ENCODE measurements around the gene SIGLEC7.

Gene SIGLEC7

GRCh38 chr19:51107406-51108065 is 34.6 kb upstream of the SIGLEC7 start:
- TF ChIP-seq, protein P1, sequence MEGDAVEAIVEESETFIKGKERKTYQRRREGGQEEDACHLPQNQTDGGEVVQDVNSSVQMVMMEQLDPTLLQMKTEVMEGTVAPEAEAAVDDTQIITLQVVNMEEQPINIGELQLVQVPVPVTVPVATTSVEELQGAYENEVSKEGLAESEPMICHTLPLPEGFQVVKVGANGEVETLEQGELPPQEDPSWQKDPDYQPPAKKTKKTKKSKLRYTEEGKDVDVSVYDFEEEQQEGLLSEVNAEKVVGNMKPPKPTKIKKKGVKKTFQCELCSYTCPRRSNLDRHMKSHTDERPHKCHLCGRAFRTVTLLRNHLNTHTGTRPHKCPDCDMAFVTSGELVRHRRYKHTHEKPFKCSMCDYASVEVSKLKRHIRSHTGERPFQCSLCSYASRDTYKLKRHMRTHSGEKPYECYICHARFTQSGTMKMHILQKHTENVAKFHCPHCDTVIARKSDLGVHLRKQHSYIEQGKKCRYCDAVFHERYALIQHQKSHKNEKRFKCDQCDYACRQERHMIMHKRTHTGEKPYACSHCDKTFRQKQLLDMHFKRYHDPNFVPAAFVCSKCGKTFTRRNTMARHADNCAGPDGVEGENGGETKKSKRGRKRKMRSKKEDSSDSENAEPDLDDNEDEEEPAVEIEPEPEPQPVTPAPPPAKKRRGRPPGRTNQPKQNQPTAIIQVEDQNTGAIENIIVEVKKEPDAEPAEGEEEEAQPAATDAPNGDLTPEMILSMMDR (IDR thresholded peaks at IDR 0.05; ENCODE audit: low read depth, low read length): no peak
- DNase-seq (ENCODE audit: extremely low read depth, low read depth): no peak

DNA sequence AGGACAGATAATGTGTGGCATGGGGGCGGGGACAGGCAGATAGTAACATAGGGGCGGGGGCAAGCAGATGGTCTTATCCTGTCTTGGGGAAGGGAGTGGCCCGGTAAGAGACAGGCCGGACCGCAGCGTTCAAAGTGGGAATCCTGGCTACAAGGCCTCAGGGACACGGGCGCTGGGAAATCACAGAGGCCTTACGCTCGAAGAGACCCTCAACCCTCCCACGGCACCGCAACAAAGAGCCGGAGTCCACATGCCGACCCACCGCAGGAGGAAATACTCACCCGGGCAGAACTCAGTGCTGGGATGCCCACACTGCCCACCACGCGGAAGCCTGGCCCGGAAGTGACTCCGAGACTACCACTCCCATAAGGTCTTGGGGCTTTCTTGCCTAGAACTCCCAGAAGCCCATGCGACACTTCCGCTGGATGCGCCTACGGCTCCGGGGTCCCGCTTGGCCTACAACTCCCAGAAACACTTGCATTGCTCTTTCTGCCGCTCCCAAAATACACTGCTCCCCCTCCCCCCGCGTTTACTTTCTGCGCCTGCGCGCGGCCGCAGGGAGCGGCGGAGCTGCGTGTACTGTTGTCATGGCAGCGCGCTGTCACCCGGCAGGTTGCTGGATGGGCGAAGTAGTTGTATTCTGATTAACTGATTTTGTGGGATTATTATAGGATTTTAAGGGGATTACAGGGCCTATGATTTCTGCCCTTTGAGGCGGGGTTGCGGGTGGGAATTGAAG is 33.9 kb upstream of the SIGLEC7 start, which contains the start of gene CTU1:
TSS of gene CTU1 (minus strand) at position 344 of the 739 bp plus-strand sequence. CDS start 3,840 bp downstream, outside the sequence.
- DNase-seq (ENCODE audit: extremely low read depth, low read depth): peak; percentile 98
- TF ChIP-seq, protein P1 (IDR thresholded peaks at IDR 0.05; ENCODE audit: low read depth, low read length): no peak

DNA sequence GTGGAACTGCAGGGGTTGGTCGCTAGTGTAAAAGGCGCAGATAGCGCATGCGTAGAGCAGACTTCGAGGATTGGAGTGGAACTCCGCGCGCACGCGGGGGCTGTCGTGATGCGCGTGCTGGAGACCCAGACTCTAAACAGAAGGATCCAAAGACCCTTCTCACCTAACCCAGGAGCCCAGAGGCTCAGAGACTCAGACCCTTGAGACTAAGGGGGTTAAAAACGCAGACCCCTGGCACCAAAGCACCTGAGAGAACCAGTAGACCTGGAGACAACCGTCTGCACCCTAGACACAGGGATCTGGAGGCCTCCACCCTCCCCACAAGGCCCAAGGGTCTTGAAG is 33.3 kb upstream of the SIGLEC7 start:
- TF ChIP-seq, protein P1 (IDR thresholded peaks at IDR 0.05; ENCODE audit: low read depth, low read length): no peak
- DNase-seq (ENCODE audit: extremely low read depth, low read depth): no peak

DNA sequence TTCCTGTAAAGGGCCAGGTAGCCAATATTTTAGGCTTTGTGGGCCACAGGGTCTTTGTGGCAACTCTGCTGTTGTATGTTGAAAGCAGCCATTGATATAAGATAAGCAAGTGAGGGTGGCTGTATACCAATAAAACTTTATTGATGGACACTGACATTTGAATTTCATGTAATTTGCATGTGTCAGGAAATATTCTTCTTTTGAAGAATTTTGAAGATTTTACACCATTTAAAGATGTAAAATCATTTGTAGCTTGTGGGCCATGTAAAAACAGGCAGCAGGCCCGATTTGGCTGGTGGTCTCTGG is 31.5 kb upstream of the SIGLEC7 start:
- no peak for DNase-seq (ENCODE audit: extremely low read depth, low read depth)
- TF ChIP-seq, protein P1 (IDR thresholded peaks at IDR 0.05; ENCODE audit: low read depth, low read length): no peak

- TF ChIP-seq, protein P1 (IDR thresholded peaks at IDR 0.05; ENCODE audit: low read depth, low read length): no peak
- no peak for DNase-seq (ENCODE audit: extremely low read depth, low read depth)
These were observed 30.5 kb upstream of the SIGLEC7 start for GRCh38 chr19:51111606-51112005.

GRCh38 chr19:51114087-51114729 is 27.9 kb upstream of the SIGLEC7 start:
- TF ChIP-seq, protein P1 (IDR thresholded peaks at IDR 0.05; ENCODE audit: low read depth, low read length): no peak
- DNase-seq (ENCODE audit: extremely low read depth, low read depth): no peak

- DNase-seq (ENCODE audit: extremely low read depth, low read depth): no peak
- TF ChIP-seq, protein P1 (IDR thresholded peaks at IDR 0.05; ENCODE audit: low read depth, low read length): no peak
These were observed 25.3 kb upstream of the SIGLEC7 start for GRCh38 chr19:51116736-51117286.
